HG02938 (cell line): Measurements from ENCODE around the gene BTBD8.

ENCODE experiments used
- ATAC-seq: cut with Tn5 transposase; IDR thresholded peaks from one replicate; pipeline ENCODE4 v1.9.1; 2021; ENCODE audit warnings: mild to moderate bottlenecking, moderate library complexity; ENCODE audit not compliant: unreplicated experiment

BTBD8 gene

GRCh38 chr1:92188436-92189255 lies 108.5 kb downstream of the BTBD8 start:
- no peak for ATAC-seq

GRCh38 chr1:92191726-92192125 lies 111.6 kb downstream of the BTBD8 start:
- no peak for ATAC-seq

GRCh38 chr1:92192246-92192645 lies 112.1 kb downstream of the BTBD8 start:
- no peak for ATAC-seq

- no peak for ATAC-seq
Observed at GRCh38 chr1:92194511-92194910, 114.4 kb downstream of the BTBD8 start.

- ATAC-seq = no peak
Observed at GRCh38 chr1:92201973-92202372, 121.8 kb downstream of the BTBD8 start.

GRCh38 chr1:92203105-92203504 lies 123.0 kb downstream of the BTBD8 start:
- ATAC-seq = no peak

GRCh38 chr1:92210701-92211100 lies 130.6 kb downstream of the BTBD8 start:
- no peak for ATAC-seq

GRCh38 chr1:92211166-92211565 lies 131.0 kb downstream of the BTBD8 start:
- no peak for ATAC-seq

- no peak for ATAC-seq
Observed at GRCh38 chr1:92217721-92218120, 137.6 kb downstream of the BTBD8 start, which contains the start of gene C1orf146. C1orf146 (plus strand) TSS chr1:92217915; CDS start chr1:92231421, 13,506 bp downstream.

- ATAC-seq = no peak
Observed at GRCh38 chr1:92218559-92218958, 138.4 kb downstream of the BTBD8 start.

GRCh38 chr1:92219028-92219427 lies 138.9 kb downstream of the BTBD8 start:
- ATAC-seq = no peak

GRCh38 chr1:92228401-92228800 lies 148.3 kb downstream of the BTBD8 start:
- ATAC-seq = no peak

GRCh38 chr1:92230736-92231135 lies 150.6 kb downstream of the BTBD8 start:
- ATAC-seq = no peak
